Neural crest cell (in vitro differentiated cells): ENCODE measurements around the gene BCL2L13. TPM values are rescaled to one million over a fixed set of nuclear protein-coding genes. Genes with fewer than 3 reads are reported as not detected.
A peak's percentile ranks its signal among the peaks of the same experiment; 100 is the strongest.

Experiments used
- DNase-seq: peaks from one replicate; pipeline ENCODE4 v3.0.0; 2021; ENCODE audit warnings: low read depth, mixed read lengths, low spot score
- H3K27ac Mint-ChIP-seq: one replicate; pipeline ENCODE4 v1.8.0; 2021; ENCODE audit warnings: mild to moderate bottlenecking, mixed read lengths; ENCODE audit not compliant: unreplicated experiment
- H3K27me3 Mint-ChIP-seq: 2 replicates; pipeline ENCODE4 v1.8.0; 2021; ENCODE audit warnings: low read depth, mild to moderate bottlenecking, mixed read lengths
- H3K36me3 Mint-ChIP-seq: 2 replicates; pipeline ENCODE4 v1.8.0; 2021; ENCODE audit warnings: low read depth, mild to moderate bottlenecking, mixed read lengths
- H3K4me1 Mint-ChIP-seq: 2 replicates; pipeline ENCODE4 v1.8.0; 2021; ENCODE audit warnings: mixed read lengths
- H3K4me3 Mint-ChIP-seq: one replicate; pipeline ENCODE4 v1.8.0; 2021; ENCODE audit warnings: mild to moderate bottlenecking, mixed read lengths
- H3K9me3 Mint-ChIP-seq: 2 replicates; pipeline ENCODE4 v1.8.0; 2021; ENCODE audit warnings: mixed read lengths
- CTCF ChIP-seq: fragments of 200-600 bp; sonication (generic); conservative IDR thresholded peaks from 2 replicates; pipeline ENCODE4 v1.5.0; 2021; ENCODE audit warnings: antibody characterized with exemption, mild to moderate bottlenecking
- total RNA-seq: library from RNA; stranded (reverse); gene quantifications from 2 replicates; pipeline ENCODE4 v1.2.1, GENCODE V29; 2021

Gene BCL2L13
- total RNA-seq, 1 donor from 2014 or later: 37.5 TPM

GRCh38 chr22:17729561-17729960 is 91.0 kb downstream of the BCL2L13 start:
- no peak for TF ChIP-seq CTCF
- no peaks in the 10 kb centered on the region for H3K9me3 Mint-ChIP-seq
- no peak overlapping the region for H3K27ac Mint-ChIP-seq
- H3K4me1 Mint-ChIP-seq: peaks cover 16% of the 10 kb centered on the region
- peaks cover 11% of the 10 kb centered on the region for H3K36me3 Mint-ChIP-seq
- H3K27me3 Mint-ChIP-seq: no peaks in the 10 kb centered on the region
- no peak for DNase-seq
- H3K4me3 Mint-ChIP-seq: no peak overlapping the region

GRCh38 chr22:17732251-17732854 is 93.8 kb downstream of the BCL2L13 start:
- peaks cover 8% of the 10 kb centered on the region for H3K36me3 Mint-ChIP-seq
- no peaks in the 10 kb centered on the region for H3K4me1 Mint-ChIP-seq
- no peaks in the 10 kb centered on the region for H3K9me3 Mint-ChIP-seq
- no peaks in the 10 kb centered on the region for H3K27me3 Mint-ChIP-seq
- no peak overlapping the region for H3K4me3 Mint-ChIP-seq
- no peak for TF ChIP-seq CTCF
- no peak overlapping the region for H3K27ac Mint-ChIP-seq
- DNase-seq: no peak

- Mint-ChIP-seq H3K36me3 (peaks cover 8% of the 10 kb centered on the region), H3K4me3 (no peak overlapping the region), H3K27me3 (no peaks in the 10 kb centered on the region), H3K27ac (no peak overlapping the region), H3K4me1 (no peaks in the 10 kb centered on the region), H3K9me3 (no peaks in the 10 kb centered on the region)
- no peak for TF ChIP-seq CTCF
- no peak for DNase-seq
Observed at GRCh38 chr22:17733466-17733865, 94.9 kb downstream of the BCL2L13 start.

- Mint-ChIP-seq H3K36me3 (peaks cover 6% of the 10 kb centered on the region), H3K27ac (no peak overlapping the region), H3K27me3 (no peaks in the 10 kb centered on the region), H3K4me1 (no peaks in the 10 kb centered on the region), H3K4me3 (no peak overlapping the region), H3K9me3 (no peaks in the 10 kb centered on the region)
- DNase-seq: no peak
- TF ChIP-seq CTCF: no peak
Observed at GRCh38 chr22:17734187-17734586, 95.6 kb downstream of the BCL2L13 start.

- Mint-ChIP-seq H3K4me3 (no peak overlapping the region), H3K27ac (peak overlapping the region; percentile 57), H3K9me3 (no peaks in the 10 kb centered on the region), H3K27me3 (no peaks in the 10 kb centered on the region), H3K36me3 (peaks cover 3% of the 10 kb centered on the region), H3K4me1 (no peaks in the 10 kb centered on the region)
- no peak for TF ChIP-seq CTCF
- no peak for DNase-seq
Observed at GRCh38 chr22:17738386-17739128, 100.0 kb downstream of the BCL2L13 start.
